ENCODE data around the gene ARCN1.
A peak's percentile ranks its signal among the peaks of the same experiment; 100 is the strongest.
"Not testable (repeated sequence)": the region's sequence is repeated elsewhere in the genome, so short reads cannot be mapped to it uniquely, and the experiment has no call there.

Gene ARCN1

DNA sequence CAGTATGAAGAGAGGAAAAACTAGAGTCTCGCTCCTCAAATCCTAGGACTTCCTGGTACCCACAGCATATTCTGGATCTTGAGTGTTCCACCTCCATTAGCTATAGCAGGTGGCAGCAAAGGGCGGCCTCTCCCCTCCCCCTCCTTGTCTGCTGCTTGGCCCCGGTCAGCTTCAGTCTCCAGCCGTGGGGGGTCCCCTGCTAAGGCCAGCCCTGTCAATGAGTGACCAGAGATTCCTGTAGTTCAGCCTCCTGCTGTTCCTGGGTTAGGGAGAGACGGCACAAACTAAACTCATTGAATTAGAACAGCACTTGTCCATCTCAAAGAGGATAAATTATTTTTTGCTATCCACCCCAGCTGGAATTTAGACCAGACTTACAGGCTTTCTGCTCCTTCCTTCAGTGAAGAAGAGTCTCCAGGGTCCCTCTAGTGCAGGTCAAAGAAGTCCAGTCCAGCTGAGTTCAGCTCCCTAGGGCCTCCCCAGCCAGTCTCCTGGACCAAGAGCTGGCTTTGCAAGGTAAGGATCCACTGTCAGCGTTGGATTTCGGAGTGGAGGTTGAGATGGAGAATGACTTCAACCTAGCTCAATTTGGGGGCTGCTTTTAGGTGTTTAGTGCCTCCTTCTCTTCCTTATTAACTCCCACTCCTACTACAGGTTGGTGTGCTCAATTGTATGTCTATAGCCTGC lies 34.1 kb downstream of the ARCN1 start:
- DNase-seq: no peak

DNA sequence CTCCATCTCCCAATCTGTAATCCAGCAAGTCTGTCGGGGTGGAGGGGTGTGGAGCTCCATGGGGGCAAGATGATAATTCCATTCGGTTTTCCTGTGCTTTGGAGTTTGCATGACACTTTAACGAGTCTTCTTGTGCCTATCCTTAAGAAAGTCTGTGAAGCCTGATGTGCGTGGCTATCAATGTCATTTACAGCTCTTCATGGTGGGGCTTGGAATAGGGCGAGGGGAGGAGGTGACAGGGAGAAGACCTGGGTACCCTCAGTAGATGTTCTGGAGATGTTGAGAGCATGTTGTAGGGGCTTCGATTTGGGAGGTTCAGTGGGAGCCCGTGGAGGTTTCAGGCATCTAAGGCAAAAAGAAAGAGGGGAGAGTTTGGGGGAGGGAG lies 34.6 kb downstream of the ARCN1 start:
- no peak for DNase-seq

DNA sequence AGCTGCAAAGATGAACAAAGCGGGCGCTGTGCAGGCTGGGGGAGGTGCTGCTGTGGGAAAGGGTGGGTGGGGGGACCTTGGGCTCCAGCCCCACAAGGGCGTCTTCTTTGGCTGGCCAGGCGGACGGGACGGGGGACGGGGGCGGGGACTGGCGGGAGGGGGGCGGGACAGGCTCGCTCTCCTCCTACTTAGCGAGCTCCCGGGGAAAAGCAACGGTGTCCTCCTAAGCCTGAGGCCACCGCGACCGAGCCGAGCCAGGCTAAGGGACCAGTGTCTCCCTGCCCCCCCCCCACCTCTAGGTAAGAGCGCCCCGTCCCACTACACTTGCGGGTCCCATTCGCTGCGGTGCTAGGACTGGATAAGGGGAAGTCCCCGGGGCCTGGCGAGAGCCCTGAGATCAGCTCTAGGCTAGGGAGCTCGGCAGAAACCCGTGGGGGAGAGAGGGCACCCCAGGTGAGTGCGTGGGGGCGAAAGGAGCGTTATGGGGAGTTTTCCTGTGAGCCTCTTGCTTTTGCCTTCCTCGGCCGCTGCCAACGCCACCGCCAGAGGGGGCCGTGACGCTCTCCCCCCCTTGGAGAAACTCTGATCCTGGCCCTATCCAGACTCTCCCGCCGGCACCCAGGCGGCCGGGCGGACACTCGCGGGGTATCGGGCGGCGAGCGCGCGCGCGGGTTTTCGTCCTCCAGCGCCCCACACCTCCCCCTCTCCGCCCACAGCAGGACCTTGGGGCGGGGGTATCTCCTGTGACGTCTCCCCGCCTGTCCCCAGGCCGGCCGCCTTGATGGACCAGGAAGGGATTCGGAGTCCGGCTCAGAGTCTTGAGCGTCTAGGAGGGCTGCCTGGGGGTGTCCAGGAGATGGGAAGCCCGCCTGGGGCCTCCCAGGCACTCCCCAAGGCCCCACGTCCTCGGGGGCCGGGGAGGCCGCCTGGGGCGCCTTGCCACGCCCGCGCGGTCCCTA lies 35.5 kb downstream of the ARCN1 start, which contains the start of gene PHLDB1:
TSS of gene PHLDB1 (plus strand) at position 215 of the 959 bp plus-strand sequence. CDS start 6,222 bp downstream, outside the sequence.
- DNase-seq: peak; percentile 18 to 39

DNA sequence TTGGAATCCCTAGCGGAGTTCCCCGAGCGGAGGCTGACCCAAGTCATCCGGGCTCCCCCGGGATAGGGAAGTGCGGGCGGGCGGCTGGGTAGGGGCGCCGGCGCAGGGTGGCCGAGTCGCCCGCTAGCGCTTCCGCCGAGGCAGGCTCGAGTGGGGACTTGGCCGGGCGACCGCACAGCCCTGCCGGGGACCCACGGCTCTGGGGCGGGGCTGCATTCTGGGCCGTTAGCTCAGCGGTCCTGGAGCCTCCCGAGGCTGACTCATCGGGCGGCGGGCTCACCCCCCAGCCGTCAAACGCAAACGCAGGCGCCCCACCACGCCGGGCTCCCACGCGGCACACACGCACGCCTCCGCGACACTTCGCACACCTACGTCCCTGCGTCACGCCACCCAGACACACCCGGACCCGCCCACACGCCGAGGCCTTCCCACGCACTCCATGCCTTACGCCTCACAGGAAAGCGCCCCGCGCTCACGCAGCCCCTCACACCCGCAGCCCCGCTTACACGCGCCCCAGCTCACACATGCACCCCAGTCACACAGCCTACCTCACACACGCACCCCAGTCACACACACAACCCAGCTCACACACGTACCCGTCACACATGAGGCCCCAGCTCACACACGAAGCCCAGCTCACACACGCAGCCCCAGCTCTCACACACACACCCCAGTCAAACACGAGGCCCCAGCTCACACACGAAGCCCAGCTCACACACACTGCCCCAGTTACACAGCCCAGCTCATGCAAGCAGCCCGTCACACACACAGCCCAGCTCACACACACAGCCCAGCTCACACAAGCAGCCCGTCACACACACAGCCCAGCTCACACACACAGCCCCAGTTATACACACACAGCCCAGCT lies 36.4 kb downstream of the ARCN1 start:
- DNase-seq: peak; percentile 47 to 83

DNA sequence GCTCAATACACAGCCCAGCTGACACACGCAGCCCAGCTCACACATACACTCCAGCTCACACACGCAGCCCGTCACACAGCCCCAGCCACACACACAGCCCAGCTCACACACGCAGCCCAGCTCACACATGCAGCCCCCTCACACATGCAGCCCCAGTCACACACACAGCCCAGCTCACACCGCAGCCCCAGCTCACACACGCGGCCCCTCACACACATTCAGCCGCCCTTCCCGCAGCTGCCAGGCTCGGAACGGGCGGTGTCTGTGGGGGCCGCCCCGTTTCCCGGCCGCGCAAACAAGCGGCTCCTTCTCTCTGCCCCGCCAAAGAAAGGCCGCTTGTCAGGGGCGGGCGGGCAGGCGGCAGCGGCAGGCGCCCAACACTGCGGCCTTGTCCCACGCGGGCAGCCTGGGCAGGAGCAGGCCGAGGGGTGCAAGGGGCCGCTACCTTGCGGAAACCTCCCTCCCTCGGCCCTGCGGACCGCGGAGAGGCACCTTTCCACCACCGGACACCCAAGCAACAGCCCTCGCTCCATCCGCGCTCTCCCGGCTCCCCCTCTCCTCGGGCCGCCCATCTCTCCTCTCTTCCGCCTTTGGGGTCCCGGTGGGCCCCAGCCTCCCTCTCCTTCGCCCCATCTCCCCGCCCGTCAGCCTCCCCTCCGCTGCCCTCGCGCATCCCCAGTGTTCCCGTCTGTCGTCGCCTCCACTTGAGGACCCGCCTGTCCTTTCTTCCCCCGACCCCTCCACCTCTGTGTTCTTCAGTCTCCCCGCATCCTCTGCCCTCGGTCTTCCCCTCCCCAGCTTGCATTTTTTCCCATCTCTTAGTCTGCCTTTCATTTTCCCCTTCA lies 37.4 kb downstream of the ARCN1 start:
- DNase-seq: no peak

DNA sequence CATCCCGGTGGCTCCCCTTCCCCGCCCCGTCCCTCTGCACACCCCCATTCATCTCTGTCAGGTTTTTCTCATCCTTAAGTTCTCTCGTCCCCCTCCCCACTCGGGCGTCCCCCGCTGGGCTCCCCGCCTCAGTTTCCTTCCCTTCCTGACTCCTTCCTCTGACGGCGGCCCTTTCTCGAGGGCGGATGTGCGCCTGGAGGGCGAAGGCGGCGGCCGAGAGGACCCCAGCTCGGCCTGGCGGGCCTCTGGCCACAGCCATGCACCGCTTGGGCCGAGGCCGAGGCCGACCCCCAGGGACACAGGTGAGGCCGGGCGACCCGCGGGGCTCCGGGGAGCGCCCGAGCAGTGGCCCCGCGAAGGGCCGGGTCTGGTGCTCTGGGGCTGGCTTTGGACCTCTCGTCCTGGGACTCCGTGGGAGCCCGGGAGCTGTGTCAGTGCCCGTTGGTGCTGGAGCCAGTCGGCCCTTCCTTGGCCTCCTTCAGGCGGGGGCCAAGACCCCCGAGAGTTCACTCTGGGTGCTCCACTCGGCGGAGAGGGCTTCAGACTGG lies 38.1 kb downstream of the ARCN1 start:
- DNase-seq: no peak

DNA sequence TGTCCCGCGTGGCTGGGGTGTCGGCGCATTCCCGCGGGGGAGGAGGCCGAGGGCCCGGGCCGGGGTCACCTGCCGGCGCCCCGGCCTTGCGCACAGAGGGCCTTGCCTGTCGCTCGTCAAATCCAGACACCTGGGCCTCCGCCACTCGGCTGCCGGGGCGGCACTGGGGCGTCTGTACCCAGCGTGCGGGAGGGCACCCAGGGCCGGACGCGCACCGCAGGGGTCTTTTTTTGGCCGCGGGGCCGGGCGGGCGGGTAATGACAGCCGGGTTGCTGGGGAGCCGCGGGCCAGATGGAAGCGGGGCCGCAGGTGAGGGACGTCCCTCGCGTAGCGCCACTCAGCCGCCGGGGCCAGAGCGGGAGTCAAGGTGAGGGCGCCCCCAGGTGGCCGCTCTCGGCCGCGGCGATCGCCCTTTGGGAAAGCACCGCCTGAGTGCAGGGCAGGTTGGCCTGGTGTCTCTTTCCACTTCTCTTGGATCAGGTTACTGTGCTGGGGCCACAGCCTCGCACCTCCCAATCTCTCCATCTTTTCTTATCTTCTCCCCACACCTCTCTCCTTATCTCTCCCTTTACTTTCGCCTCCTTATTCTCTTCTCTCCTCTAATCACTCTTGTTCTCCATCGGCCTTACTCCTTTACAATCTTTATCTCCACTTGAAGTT lies 38.7 kb downstream of the ARCN1 start:
- DNase-seq: peak; percentile 43 to 66

DNA sequence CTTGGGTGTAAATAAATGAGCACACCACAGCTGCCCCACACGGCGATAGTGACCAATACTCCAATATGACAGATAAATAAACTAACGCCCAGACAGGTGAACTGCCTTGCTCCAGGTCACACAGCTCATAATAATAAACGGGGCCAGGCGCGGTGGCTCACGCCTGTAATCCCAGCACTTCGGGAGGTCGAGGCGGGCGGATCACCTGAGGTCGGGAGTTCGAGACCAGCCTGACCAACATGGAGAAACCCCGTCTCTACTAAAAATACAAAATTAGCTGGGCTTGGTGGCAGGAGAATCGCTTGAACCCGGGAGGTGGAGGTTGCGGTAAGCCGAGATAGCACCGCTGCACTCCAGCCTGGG lies 39.2 kb downstream of the ARCN1 start:
- DNase-seq: not testable (repeated sequence)

DNA sequence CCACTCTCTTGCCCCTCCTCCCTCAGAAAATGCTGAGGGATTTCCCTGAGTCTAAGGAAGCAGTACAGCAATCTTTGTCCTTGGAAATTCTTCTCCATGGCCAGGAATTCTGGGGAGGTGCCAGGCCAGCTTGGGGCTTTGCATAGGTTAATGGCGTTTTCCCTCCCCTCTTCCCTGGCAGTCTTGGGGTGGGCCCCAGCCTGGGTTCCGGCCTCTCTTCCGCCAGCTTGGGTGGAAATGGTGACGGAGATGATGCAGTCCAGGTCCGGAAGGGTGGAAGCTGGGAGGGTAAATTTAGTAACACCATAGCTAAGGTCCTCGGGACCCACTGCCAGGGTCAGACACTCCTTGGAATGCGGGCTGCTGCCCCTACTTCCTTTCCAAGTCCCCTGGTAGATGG lies 40.2 kb downstream of the ARCN1 start:
- no peak for DNase-seq

DNA sequence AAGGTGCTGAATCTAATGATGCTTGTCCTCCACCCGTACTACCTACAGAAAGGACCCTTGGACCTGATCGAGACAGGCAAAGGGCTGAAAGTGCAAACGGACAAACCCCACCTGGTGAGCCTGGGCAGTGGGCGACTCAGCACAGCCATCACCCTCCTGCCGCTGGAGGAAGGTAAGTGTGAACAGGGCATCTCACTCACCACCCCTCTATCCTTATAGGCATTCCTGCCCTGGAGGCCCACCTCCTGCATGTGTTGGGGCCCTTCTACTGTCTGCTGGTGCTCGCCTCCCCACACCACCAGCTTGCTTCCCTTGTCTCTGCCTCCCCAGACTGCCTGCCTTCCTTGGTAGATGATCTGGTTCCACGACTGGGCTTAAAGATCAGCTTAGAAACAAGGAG lies 42.3 kb downstream of the ARCN1 start:
- DNase-seq: no peak

DNA sequence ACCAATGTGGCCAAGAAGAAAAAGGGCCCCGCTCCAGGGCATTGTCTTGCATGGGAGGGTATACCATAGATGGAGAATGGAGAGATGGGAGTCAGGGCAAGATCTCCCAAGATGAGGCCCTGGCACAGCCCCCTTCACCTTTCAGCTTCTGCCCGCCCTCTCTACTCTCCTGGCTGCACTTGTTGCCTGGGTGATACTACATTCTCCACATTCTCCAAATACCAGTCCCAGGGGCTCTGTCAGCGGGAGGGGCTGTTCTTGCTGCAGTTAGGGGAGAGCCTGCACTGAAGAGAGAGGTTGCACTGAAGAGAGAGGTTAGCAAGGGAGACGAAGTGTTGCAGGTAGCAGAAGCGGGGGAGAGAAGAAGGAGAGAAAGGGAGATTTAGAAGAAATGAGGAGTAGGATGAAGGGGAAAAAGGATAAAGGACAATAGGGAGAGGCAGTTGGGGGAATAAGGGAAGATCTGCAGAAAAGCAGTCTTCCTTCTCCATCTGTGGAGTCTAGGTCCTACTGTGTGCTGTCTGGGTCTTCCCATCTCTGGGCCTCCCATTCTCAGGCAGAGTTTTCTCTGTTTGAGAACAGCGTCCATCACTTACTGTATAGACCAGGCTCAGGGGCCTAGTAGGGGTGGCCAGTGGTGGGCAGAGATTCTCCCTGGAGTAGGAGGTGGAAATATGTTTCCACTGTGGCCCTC lies 43.2 kb downstream of the ARCN1 start:
- DNase-seq: no peak

DNA sequence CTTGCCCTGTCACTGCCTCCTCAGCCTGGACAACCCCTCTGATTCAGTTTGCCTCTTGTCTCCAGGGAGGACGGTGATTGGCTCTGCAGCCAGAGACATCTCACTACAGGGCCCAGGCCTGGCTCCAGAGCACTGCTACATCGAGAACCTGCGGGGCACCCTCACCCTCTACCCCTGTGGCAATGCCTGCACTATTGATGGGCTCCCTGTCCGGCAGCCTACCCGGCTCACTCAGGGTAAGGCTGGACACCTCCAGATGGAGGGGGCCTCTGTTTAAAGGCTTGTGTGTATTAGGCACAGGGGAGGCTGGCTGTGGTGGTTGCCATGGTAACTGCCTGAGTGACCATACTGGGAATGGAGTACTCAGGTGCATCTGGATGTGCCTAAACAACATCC lies 43.8 kb downstream of the ARCN1 start:
- DNase-seq: no peak

DNA sequence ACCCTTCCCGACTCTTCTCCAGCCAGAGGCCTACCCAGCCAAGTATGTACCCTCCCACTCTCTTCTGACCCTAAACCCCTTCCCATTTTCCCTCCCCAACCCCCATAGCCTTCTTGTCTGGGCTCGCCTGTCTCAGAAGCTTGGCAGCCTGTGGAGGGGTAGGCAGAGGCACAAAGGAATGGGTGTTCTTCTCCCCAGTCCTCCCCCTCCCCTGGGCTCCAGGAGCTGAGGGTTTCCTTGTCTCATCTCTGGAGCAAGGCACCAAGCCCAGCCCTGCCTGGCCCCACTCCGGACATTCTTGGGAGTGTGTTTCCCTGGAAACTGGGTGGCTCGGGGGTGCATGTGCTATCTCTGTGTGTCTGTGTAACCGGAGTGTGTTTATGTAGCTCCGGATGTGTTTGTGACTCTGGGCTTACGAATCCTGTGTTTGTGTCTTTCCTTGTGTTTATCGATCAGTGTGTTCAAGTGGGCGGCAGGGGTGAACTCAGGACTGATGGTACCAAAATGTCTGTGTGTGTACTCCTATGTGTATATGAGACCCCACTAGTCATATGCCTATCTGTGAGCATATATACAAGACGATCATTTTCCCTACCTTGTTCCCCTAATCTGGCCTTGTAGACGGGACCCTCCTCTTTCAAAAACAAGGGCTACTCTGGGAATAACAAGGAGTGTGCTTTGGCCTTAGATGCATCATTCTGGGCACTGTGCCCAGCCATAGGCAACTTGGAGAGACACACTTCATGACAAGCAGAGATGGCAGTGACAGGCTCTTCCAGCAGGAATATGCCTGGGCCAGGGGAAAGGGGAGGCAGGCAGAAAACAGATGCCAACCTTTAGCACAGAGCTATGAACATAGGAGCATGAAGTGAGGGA lies 46.1 kb downstream of the ARCN1 start:
- no peak for DNase-seq

DNA sequence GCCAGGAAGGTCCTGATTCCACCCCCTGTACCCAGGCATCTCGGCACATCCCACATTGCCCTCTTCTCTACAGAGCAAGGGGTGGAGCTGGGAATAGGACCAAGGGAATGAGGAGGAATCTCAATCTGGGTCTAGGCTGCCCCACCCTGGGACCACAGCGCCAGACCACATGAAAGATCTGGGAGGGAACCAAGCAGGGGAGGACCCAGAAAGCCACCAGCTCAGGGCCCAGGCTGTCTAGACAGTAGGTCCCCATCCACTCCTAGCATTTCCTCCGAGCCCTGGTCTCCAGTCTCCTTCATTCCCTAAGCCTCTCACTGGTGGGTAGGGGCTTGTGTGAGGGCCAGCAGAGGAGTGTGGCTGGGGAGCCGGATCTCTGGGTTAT lies 46.8 kb downstream of the ARCN1 start:
- no peak for DNase-seq

DNA sequence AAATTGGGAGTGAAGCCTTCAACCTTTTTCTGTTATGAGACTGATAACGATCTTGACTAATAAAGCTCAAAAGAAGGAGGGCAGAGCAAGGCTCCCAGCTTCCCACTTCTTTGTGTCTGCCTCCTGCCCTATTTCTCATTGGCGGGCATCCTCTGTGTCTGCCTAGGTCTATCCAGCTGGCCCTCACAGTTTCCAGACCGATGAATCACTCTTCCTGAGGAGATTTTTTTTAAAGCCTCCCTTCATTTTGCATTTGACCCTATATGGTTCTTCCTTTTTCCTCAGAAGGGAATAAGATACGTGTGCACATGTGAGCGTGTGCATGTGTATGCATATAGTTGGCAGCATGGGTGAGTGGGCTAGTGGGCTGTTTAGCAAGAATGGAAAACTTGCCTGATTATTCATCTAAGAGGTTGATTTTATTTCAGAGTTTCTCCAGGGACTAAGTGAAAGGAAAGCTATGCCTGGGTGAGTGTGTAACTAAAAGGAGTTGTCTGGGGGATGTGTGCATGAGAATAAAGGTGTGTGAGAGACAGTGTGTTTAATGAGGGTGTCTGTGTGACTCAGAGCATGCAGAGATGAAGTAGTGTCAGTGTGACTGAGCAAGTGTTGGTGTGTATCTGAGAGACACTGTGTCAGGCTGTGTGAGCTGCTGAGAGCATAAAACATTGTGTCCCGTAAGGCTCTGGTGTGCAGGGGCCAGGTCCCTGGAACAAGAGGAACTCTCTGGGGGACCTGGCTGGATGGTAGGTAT lies 47.4 kb downstream of the ARCN1 start:
- peak; percentile 79 to 85 for DNase-seq

DNA sequence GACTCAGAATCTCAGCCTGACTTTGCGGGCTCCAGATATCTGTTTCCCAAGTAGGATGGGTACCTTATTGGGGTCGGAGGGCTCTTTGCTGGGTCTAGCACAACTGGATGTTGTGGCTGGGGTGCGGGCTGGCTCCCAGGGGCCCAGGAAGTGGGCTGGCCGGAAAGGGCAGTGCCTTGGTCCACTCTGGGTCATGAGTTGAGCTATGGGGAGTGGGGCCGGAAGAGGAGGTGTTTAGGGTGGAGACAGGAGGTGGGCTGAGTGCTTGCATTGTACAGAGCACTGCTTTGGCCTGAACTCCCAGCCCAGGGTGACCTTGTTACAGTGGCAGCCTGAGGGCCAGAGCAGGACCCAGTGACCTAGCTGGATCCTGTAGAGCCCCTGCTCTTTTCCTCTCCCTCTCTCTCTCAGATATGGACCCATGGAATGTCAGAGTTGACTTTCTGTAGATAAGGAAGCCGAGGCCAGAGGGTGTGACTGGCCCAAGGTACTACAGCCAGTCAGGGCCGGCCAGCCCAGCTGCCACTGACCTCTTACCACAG lies 48.4 kb downstream of the ARCN1 start:
- peak in 1 of 2 donors; percentile 22 for DNase-seq

DNA sequence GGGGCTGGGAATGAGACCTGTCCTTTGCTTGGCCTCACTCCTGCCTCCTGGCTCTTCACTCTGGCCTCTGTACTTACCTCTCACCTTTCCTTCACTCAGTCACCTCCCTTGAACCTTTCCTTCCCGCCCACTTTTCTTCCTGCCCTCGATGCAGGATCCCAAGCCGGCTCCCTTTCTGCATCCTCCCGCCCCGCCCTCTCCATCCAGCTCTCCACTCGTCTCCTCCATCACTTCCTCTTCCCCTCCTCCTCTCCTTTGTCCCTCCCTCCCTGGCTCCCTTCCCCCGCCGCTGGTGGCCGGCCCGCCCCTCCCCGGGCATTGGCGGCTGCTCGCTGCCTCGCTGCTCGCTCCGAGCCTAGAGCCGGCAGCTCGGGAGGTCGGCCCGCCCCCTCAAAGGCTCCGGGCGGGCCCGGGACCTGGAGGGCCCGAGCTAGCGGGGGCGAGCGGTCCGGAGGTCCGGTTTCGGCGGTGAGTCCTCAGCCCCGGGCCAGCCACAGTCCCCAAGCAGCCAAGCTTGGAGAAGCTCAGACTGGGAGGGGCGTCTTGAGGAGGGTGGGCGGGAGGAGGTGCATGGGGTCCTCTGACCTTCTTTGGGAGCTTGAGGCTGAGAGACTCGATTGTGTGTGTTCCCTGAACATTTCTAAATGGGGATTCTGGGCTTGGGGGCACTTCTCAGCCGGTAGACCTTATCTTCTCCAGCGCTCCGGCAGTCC lies 49.0 kb downstream of the ARCN1 start:
- peak; percentile 43 to 54 for DNase-seq

Measured in inflammatory macrophage (primary cell).